GM19395 (cell line): ENCODE data around the gene SATB2.

Experiments used
- ATAC-seq: cut with Tn5 transposase; IDR thresholded peaks from one replicate; pipeline ENCODE4 v1.9.1; 2021; ENCODE audit warnings: mild to moderate bottlenecking, moderate library complexity; ENCODE audit not compliant: unreplicated experiment

Gene SATB2

DNA sequence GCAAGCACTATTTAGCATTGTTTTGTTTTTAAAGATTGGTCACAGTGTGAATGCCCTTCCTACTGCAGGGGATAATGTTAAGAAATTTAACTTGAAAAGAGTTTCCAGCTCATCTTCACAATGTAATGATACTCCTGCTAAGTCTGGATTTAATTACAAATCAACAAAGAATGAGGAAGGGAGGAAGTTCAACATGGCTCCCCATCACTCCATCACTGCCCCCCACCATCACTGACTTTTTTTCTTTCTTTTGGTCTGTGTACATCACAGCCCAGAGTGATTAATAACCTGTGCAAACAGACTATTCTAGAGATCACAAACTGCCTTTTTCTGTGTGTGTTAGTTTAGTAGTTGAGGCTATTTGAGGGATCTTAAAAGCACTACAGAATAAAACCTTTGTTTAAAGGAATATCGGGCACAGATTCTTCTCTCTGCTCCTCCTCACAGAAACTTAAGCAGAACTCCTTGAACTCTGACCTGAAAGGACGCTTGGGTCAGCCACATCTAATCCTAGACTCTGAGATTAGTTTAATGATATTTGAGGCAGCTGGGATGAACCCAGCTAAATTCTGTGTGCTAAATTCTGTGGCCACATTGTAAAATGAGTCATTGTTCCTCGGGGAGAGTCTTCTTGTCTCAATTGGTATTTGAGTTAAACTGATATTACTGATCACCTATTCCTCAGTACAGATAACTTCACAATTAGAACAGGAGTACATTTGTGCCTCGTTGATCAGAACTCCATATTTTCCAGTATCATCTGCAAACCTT is 47.8 kb downstream of the SATB2 start:
- ATAC-seq: no peak

- no peak for ATAC-seq
Measured at GRCh38 chr2:199407421-199407820, 50.3 kb downstream of the SATB2 start.

DNA sequence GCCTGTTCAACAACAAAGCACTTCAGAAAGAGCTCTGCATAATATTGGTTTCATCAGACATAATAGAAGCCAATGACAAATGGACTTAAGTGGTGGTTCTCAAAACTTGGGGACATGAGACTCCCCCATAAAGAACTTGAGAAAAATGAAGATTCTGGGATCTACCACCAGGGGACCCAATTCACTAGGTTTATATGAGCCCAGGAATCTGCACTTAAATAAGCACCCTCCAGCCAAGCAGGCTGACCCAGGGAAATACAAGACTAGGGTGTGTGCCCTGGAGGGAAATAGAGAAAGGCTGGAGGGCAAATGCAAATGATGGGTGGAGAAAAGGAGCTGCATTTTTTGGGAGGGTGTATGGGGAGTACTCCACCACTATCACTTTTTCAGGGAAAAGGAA is 52.5 kb downstream of the SATB2 start:
- no peak for ATAC-seq

DNA sequence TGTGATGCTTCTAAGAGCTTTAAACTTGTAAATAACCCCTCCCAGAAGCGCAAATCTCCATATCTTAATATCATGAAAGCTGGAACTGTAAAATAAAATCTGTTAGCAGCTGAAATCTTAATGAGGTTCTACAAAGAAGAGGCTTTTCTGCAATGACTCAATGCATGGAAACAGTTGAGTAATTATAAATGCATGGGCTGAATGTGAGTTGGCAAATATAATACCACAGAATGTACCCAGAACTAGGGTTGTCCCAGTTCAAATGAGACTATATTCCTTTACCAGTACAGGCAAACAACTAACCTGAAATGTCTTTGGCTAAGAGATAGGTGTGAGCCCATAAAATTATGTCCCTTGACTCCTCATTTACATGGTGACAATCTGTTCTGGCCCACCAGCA is 52.9 kb downstream of the SATB2 start:
- no peak for ATAC-seq

GRCh38 chr2:199395311-199395710 is 62.4 kb downstream of the SATB2 start:
- ATAC-seq: no peak

DNA sequence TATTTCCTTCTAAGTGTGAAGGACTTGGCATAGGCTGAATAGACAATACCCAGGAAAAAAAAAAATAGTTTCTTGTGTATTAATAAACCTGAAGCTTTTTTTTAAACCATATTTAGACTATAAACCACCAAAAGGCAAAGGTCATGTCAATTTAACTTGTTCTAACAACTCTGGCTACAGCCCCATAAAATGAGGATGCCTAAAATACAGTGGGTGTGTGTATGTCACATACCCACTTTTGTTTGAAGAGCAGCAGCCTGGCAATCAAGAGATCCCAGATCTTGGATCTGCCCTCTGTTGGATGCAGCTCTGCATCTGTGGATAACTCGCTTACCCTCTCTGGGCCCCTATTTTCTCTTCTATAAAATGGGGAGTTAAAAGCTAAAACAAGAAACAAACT is 65.4 kb downstream of the SATB2 start:
- no peak for ATAC-seq

DNA sequence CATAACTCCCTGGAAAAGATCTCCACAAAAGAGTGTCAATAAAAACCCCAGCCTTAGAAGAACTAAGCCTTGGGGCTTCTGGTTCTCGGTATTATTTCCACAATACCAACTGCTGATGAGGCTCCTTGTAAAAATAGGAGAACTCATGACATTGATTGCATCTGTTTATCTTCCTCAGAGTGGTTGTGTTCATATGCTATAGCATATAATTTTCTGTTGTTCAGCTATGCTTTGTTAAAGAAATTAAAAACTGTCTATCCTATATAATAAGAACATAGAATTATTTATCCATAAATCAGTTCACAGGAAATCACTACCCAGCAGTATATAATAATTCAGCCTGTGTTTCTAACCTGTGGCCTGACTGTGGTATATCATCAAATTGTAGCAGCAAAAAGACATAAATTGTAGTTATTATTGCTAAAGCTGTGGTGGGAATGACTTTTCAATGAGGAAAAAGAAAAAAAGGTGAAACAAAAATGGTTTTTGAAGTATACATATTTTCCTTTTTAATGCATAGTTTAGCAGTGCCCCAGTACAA is 68.9 kb downstream of the SATB2 start:
- no peak for ATAC-seq

DNA sequence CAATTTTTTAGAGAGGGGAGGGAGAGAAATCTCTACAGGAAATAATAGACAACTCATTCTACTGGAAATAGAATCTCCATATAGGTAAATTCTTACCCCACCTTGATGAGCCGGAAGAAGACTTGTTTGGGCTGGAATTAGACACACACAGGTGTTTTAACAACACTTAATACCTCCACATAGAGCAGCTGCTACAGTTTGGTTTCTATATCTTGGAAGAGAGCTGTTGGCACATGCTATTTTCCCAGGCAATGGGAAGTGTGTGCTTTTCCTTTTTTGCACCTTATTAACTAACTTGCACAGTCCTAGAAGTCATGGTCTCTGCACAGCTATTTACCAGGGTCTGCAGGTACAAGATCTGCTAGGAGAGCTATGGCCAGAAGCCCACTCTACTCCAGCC is 73.7 kb downstream of the SATB2 start:
- no peak for ATAC-seq

GRCh38 chr2:199383021-199383420 is 74.7 kb downstream of the SATB2 start:
- no peak for ATAC-seq

DNA sequence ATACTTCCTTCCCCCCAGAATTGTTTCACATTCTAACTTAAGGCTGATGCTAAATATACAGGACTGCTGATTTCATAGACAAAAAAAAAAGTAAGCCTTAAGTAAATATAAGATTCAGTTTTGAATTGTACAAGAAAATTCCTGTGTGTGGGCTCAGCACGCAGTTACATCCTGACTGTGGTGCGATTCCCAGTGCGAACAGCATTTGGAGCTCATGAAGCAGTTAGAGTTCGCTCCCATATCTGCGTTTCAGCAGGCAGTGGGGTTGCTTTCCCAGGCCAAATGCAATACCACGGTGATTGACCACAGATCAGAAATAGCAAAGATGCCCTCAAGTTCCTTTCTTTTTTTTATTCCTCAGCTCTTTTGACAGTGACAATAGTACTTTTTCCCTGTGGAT is 75.6 kb downstream of the SATB2 start:
- ATAC-seq: no peak

DNA sequence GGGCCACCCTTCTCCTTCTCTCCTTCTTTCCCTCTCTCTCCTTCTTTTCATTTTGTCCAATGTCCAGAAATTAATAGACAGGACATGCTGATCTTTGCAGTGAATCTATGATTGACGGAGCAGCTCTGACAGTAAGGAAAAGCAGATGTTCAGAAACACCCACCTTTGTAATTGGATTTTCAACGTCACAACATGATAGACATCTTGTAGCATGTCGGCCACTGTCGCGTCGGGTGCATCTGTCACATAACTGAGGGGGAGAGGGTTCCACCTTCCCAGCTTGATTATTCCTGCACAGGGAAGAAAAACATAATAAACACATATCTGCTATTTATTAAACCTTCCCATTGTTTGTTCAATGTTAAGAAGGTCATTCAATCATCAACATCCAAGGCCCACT is 76.2 kb downstream of the SATB2 start:
- no peak for ATAC-seq

DNA sequence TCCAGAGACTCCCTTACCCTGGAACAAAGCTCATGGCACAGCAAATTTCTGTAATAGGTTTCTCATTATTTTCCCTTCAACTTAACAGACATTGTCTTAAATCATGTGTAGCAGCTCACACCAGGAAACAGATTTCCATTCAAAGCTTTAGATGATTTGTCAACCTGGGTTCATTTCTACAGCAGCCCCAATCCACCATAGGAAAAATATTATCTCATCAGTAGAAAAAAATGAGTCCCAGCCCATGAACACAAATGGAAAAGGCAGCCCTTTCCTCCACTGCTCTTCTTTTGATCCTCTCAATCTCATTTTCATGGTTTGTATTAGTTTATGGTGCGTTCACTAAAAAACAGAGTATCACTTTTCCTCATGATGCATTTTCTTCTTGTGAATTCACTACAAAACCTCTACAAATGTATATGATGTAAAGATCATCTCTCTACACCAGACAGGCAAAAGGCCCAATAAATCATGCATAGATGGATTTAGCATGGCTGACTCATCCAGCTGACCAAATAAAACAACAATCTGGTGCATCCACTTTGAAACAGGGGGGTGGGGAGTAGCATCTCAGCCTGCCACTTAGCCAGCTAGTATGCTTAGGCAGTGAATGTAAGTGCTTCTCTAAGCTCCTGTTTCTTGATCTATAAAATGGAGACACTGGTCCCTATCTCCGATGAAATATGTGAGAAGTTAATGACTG is 78.6 kb downstream of the SATB2 start:
- no peak for ATAC-seq

DNA sequence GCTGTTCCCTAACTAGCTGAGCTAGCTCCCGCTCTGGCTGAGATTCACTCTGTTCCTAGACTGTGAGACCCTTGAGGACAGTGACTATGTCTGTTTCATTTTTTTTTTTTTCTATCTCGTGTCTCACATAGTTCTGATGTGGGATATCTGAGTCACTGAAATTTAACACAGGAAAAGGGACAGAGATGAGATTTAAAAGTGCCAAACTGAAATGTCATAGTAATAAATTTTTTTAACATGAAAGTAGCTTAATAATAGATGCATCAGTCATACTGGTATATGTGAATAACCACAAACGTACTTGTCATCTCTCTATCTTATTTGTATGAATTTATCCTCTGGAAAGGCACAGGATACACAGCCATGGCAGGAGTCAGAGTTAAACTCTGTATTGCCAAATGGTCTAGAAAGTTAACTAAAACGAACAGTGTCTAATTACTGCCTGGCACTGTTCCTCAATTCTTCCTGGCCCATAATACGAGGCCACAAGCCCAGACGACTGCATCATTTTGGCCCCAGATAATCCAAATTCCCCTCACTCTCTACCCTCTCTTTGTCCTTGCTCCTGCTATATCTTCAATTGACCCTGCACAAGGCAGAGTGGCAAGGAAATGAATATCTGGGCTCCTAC is 87.5 kb downstream of the SATB2 start:
- no peak for ATAC-seq

DNA sequence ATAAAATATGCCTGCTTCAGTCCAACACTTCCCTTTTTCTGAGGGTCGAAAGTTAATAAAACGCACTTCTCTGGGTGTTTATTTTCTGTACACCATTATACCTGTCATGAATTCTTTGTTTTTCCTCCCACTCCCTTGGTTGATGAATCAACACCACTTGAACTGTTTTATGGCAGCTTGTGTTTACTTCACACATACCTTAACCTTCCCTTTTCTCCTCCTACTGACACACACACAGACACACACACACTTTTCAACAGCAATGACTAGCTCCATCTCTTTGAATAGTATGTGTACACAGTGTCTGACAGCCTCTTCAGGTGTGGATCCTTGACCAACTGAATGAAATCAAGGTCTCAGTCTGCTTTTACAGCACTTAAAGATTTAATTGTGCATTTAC is 91.3 kb downstream of the SATB2 start:
- ATAC-seq: no peak

DNA sequence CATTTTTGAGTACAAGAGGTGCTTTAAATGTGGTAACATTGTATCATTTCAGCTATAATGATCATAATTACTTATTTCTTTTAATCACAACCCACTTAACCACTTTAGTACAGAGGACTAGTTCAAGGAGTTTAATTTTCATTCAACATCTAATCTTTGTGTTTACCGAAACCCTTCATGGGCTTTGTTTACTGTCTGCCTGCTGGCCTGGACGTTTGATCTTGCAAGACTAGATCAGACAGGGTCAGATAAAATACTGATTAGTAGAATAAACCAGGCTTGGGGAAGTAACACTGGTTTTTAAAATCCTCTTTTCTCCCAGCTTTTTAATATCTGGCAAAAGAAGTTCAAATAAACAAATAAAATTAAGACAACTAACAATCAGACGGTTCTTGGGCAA is 93.6 kb downstream of the SATB2 start:
- ATAC-seq: no peak

GRCh38 chr2:199356412-199356811 is 101.3 kb downstream of the SATB2 start:
- no peak for ATAC-seq

DNA sequence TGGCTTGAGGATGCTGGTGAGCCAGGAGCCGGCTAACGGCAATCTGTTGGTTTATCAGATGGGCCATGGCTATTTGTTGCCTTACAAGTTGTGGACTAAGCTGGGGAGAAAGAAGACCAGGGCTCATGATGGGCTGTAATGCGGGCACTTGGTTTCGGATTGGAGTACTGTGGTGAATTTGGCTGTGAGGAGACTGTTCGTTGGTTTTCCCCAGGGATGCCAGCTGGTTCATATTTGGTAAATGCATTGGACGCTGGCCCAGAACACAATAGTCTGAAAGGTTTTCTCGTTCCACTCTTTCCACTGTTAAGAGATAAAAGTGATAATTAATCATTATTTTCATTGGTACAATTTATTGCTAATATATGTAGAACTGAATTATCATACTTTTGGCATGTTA is 108.9 kb downstream of the SATB2 start:
- ATAC-seq: no peak

GRCh38 chr2:199344012-199344411 is 113.7 kb downstream of the SATB2 start:
- ATAC-seq: no peak

- no peak for ATAC-seq
Measured at GRCh38 chr2:199342334-199342733, 115.4 kb downstream of the SATB2 start.

DNA sequence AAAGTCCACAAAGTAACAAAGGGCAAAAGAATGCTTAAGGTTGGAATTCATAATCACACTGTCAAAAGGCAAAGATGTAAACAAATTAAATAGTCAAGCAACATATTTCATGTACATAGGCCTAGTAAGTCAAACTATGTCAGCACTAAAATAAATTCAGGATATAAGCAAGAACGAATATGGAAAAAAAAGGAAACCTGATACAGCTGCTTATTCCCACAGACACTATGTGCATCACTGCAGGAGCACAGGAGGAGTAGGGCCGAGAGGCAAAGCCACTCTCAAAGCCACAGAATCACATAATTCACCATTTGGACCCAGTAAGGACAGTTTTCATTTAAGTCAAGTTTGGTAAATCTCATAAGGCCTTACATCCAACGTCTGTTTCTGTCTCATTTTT is 116.6 kb downstream of the SATB2 start:
- no peak for ATAC-seq

- no peak for ATAC-seq
Measured at GRCh38 chr2:199339891-199340605, 117.7 kb downstream of the SATB2 start.
